NCI-H345 (cell line): ENCODE results near the gene RNF152.
A peak's percentile ranks its signal among the peaks of the same experiment; 100 is the strongest.
"Not testable (repeated sequence)": the region's sequence is repeated elsewhere in the genome, so short reads cannot be mapped to it uniquely, and the experiment has no call there.

Experiments used
- DNase-seq: peaks from one replicate; lab custom pipeline; 2025; lab: John Stamatoyannopoulos, UW

RNF152 gene

DNA sequence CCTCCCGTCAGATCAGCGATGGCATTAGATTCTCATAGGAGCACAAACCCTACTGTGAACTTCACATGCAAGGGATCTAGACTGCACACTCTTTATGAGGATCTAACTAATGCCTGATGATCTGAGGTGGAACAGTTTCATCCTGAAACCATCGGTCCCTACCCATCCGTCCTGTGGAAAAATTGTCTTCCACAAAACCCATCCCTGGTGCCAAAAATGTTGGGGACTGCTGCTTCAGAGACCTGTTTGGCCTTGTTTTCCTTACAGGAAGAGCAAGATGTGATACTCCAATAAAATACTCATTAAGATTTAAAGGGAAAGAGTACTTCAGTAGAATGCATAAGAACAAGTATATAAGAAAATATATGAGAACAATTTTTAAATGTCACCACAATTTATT lies 71.1 kb downstream of the RNF152 start:
- no peak for DNase-seq

DNA sequence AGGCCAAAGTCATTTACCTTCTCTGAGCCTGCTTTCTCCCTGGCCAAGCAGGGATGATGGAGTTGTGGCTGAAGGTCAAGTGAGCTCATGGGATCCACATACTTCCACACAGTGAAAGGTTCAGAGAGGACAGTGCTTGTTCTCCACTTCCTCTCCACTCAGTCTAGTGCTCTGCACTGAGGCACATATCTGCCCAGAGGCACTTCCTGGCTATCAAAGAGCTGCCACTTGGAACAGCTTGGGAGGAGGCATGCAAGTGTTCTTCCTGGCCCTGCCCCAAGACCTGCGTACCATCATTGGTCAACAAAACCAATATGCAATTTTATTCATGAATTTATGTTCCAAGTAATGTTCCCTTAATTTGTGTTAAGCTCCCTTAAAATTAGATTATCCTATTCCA lies 71.9 kb downstream of the RNF152 start:
- no peak for DNase-seq

DNA sequence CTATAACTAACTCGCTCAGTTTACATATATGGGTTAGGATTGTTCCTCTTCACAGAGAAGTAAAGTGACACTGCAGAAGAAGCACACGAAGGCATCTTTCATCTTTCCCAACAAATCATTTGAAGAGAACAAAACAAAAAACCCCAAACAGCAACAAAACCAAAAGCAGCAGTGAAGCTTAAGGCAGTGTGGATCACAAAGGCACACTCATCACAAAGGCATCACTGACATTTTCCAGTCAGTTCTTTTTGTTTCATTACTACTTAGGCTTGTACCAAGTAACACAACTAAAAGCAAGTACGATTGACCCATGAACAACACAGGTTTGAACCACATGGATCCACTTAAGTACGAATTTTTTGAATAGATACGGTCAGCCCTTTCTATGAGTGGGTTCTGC lies 75.7 kb downstream of the RNF152 start:
- no peak for DNase-seq

DNA sequence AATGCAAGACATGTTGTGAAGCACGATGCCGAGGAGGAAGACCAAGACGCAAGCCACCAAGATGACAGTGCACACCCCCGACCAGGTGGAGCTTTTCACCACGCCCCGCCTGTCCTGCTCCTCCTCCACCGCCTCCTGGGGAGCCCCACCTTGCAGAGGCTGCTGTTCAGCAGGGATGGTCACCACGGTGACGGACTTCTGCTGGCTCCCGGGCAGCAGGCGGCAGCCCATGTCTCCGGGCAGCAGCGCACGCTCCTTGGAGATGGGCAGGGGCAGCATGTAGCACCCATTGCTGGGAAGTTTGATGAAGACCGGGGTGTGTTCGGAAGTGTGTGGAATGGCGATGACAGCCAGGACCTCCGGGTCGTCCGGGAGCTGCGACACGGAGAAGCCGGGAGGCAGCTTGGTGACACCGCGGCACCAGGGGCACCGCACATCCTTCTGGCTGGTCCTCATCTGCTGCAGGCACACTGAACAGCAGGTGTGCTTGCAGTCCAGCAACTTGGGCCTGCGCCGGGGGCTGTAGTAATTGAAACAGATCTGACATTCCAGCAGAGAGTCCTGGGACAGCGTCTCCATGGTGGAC lies 76.8 kb downstream of the RNF152 start:
- DNase-seq, result no peak

DNA sequence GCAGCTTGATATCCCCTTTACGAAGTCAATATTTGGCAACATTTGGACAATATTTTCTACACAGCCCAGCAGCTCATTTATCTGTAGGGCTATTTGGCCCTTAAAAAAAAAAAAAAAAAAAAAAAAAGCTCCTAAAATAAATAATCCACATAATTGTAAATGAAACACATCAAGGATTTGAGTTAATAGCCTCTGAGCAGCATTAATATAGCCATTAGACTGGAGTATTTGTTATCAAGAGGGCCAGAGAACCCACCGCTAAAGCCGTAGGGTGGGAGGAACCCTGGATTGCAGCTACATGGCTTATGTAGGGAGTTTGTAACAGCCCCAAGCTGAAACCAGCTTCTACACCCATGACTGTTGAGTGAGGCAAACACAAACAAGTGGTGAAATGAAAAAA lies 84.5 kb downstream of the RNF152 start:
- DNase-seq, result no peak

DNA sequence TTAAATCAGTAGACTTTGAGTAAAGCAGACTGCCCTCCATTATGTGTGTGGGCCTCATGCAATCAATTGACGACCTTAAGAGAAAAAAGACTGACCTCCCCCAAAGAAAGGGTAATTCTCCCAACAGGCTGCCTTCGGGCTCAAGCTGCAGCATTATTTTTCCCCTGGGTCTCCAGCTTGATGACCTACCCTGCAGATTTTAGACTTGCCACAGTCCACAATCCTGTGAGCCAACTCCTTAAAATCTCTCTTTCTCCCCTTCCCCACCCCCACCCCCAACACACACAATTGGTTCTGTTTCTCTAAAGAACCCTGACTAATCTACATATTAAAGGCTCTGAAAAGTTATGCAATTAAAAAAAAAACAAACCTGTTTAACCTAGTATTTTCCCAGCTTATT lies 89.4 kb downstream of the RNF152 start:
- DNase-seq, result no peak

DNA sequence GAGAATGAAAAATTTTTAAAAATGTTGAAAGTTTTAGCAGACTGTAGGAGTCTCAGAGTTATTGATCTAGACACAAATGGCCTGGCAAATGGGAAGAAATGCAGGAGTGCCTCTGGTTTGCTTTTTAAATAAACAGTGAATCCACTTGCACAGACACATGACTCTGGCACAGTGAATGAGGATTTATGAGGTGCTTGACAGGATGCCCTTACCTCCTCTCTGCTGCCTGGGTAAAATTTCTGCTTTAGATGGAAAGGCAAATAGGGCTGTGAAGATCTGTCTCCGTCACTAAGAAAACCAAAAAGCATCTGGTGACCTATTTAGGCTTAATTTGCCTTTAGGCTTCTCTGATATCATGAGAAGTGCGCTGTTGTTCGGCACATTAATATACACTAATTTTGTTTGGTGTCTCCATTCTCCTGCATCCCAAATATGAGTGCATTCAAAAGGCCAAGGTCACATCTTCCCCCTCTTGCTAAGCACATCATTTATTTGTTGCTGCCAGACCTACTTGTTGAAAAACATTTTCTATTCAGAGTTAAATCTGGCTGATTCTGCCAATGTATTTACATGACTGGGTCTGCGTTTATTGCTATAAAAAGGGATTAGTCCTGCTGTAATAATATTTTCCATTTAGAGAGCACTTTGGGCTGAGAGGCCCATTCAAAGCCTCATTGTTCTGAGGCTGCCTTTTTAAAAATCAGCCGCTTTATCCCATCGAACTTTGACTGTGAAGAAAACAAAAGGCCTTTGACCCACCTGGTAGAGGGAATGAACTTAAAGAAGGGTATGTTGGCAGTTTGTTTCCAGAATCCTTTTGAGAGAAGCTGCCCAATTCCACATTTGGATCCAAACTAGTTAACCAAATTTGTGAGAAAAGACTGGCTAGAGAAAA lies 94.9 kb downstream of the RNF152 start:
- peak; percentile 55 for DNase-seq

DNA sequence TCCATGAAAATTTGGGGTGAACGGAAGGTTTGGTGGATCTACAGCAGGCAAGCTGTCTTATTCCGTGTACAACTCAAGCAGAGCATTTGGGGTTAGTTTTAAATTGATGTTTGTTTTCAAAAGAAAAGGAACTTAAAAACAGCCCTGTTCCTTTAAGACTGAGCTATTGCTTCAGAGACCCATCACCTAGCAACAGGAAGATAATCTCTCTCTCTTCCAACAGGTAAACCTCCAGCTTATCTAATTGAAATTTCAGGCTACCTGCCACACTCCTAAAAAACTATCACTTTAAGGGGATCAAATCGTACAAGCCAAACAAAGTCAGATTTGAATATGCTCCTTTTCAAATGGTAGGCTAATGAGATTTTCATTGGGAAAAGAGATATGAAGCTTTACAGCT lies 101.8 kb downstream of the RNF152 start:
- DNase-seq, result no peak

DNA sequence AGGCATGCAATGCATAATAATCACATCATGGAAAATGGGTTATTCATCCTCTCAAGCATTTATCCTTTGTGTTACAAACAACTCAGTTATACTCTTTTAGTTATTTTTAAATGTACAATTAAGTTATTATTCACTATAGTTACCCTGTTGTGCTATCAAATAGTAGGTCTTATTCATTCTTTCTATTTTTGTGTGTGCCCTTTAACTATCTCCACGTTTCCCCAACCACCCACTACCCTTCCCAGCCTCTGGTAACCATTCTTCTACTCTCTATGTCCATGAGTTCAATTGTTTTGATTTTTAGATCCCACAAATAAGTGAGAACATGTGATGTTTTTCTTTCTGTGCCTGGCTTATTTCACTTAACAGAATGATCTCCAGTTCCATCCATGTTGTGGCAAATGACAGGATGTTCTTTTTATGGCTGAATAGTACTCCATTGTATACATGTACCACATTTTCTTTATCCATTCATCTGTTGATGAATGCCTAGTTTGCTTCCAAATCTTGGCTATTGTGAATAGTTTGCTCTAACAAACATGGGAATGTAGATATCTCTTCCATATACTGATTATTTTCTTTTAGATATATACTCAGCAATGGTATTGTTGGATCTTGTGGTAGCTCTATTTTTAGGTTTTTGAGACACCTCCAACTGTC lies 105.7 kb downstream of the RNF152 start:
- DNase-seq, result not testable (repeated sequence)

DNA sequence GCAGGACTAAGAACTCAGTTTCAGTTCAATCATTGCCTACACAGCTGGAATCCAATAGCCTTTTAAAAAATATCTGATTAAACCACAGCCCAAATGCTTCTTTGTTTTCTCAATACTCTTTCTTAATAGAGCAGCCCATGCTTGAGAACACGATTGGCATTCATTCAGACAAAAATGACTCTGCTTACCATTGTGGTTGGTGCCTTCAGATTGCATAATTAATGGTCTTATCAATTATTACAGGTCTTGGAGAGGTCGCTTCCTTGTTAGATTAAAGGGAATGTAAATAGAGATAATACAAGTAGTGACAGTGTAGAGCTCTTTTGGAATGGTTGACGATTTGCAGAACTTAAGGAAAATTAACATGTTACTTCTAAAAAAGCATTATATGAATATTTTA lies 107.2 kb downstream of the RNF152 start:
- DNase-seq, result no peak

DNA sequence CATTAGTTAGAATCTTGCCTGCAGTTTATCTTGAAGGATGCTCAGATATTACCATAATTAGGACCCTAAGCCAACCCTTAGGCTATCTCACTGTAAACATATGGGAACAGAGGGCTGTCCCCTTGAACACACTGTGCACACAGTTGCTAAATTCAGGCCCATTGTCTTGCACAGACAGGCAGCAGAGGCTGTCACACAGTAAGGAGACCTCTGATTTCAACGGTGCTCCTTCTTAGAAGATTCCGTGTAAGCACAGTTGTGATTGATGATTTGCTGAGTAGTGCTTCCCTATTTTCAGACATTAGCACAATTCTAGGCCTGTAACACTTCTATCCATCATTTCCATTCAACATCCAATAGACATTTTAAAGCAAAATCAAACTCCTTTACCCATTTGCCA lies 108.0 kb downstream of the RNF152 start:
- no peak for DNase-seq

DNA sequence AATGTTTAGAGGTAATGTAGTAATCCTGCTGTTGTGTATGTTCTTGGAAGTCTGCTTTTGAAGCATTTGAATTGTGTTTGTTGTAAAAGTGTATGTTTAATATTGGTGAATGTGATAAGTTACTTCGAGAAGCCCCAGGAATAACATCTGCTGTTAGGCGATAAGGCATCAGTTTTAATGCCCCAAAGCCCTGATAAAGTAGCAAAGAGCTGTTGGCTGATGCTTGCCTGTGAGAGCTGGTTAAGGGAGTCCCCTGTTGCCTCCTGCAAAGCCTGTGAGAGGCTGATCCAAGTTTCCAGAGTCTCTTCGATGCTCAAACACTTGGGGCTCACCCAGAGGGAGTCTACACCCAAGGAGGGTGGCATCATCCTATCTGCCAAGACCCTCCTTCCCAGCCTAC lies 110.3 kb downstream of the RNF152 start:
- no peak for DNase-seq

DNA sequence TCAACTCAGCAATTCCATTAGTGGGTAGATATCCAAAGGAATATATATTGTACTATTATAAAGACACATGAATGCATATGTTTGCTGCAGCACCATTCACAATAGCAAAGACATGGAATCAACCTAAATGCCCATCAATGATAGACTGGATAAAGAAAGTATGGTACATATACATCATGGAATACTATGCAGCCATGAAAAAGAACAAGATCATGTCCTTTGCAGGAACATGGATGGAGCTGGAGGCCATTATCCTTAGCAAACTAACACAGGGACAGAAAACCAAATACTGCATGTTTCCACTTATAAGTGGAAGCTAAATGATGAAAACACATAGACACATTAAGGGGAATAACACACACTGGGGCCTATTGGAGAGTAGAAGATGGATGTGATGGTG lies 116.6 kb downstream of the RNF152 start:
- not testable (repeated sequence) for DNase-seq

DNA sequence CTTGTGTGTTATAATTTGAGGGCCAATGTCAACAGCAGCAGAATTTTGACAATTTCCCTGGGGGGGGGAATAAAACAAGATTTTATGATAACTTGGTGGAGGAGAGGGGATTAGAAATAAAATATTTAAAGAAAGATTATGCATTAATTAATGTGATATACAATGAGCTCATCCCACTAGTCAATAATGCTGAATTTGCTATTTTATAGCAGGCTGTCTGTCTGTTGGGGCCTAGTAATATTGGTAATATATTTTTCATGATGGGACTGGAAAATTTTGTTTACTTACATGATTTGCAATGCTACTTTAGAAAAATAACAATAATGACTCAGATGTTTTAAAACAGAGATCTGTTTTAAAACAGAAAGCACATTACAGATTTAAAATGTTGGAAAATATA lies 118.0 kb downstream of the RNF152 start:
- no peak for DNase-seq

DNA sequence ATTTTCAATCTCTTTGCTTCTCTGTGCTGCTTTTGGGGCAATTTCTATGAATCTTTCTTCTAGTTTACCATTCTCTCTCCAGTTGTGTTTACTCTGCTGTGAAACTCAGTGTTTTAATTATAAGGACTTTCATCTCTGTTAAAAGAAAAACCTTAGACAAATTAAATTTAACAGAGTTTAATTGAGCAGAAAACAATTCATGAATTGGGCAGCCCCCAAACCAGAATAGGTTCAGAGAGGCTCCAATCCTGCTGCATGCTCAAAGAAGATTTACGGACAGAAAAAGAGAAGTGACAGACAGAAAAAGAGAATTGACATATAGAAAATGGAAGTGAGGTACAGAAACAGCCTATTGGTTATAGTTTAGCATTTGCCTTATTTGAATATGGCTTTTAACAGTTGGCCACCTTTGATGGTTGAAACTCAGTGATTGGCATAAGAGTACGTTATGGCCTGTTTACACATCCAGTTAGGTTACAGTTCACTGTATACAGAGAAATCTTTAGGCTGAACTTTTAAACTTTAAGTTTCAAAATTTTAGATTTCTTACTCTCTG lies 120.4 kb downstream of the RNF152 start:
- no peak for DNase-seq

DNA sequence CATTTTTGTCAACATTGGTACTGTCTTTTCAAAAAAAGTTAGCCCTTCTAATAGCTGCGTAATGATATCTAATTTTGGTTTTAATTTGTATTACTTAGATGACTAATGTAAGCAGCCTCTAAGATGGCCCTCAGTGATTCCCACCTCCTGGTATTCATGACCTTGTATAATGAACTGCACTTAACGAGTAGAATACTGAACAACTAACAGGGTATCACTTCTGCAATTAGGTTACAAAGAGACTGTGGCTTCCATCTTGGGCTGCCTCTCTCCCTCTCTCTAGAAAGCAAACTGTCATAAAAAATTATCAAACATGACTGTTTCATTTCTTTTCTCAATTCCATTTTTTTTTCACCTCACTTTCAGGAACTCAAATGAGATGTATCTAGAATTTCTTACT lies 120.9 kb downstream of the RNF152 start:
- no peak for DNase-seq

DNA sequence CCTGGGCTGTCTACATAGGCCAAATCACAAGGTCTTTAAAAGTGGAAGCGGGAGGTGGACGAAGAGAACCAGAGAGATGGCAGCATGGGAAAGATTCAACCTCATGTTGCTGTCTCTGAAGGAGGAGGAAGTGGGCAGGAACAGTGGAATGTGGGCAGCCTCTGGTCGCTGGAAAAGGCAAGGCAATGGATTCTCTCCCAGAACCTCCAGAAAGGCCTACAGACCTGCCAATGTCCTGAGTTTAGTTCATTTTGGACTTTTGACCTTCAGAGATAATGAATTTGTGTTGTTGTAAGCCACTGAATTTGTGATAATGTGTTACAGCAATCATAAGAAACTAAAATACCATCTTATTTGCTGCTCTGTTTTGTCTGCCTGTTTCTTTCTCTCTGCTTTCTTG lies 122.5 kb downstream of the RNF152 start:
- DNase-seq, result no peak

DNA sequence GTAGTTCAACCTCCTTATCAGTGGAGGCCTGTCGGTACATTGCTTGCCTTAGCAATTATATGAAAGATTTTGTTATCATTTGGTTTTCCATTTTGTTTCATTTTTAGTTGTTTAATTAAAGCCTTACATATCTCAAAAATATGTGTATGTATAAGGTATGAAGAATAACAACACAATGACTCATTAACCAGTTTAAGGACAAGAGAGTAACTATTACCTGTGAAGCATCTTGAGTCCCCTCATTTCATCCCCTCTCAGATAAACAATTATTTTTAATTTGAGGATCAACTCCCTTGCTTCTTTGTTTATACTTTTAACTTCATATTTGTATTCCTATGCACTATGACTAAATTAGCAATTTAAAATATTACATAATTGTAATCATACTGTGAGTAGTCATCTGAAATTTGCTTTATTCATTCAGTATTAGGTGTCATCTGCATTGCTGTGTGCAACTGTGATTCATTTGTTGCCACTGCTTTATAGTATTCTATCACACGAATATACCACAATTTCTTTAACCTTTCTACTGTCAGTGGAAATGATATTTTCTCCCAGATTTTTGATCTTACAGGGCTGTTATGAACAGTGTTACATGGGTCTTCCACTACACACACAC lies 126.4 kb downstream of the RNF152 start:
- no peak for DNase-seq

DNA sequence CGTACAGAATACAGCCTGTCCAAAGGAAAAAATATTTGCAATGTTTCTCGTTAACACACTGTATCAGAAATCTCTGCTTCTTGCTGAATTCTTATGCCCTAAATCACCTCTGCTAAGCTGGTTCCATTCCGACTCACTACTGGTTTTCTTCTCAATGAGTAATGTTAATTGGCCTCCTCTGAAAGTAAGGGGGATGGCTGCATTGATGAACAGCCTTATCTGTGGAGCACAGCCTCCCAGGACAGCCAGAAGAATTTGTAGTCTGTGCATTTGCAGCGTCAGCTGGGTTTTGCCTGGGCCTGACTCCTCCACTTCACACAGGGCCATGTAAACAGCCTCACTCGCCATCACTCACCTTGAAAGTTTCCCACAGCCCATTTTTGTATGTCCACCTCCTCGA lies 127.7 kb downstream of the RNF152 start:
- no peak for DNase-seq

DNA sequence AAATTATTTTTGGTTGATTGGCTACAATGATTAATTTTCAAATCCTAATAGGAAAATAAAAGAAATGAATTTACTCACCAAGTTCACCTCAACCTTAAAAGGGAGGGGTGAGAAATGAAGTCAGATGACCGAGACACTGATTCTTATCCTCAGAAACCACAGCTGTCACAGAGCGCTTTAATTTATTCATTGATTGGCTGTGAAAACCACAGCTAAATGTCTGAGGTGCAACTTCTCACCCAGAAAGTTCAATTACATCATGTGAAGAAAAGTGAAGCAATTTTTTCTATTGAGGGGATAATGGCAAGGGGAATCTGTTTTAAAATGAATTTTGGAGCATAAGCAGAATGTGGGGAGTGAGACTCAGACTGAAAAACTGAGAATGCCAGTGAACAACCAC lies 128.4 kb downstream of the RNF152 start:
- no peak for DNase-seq

DNA sequence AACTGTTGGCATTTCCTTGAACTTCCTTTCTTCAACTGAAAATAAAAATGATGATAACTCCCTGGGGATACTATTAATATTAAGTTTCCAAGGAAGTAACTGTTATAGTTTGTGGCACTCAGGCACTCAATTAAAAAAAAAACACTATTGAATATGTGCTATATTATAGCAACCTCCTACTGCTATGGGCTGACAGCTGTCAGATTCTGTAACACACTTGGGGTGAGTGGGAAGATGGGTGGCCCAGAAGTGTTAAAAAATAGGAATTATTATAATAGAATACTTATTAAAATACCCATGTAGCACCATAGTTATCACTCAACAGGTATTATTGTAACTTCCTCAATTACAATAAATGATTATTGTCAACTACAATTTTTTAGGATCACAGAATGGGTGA lies 130.9 kb downstream of the RNF152 start:
- no peak for DNase-seq
